Measurements from ENCODE around the gene WDR36. TPM values are rescaled to one million over a fixed set of nuclear protein-coding genes. Genes with fewer than 3 reads are reported as not detected.

WDR36 gene
- total and polyA plus RNA-seq, 7 donors: 2.4 to 22.8 (median 14.4) TPM

DNA sequence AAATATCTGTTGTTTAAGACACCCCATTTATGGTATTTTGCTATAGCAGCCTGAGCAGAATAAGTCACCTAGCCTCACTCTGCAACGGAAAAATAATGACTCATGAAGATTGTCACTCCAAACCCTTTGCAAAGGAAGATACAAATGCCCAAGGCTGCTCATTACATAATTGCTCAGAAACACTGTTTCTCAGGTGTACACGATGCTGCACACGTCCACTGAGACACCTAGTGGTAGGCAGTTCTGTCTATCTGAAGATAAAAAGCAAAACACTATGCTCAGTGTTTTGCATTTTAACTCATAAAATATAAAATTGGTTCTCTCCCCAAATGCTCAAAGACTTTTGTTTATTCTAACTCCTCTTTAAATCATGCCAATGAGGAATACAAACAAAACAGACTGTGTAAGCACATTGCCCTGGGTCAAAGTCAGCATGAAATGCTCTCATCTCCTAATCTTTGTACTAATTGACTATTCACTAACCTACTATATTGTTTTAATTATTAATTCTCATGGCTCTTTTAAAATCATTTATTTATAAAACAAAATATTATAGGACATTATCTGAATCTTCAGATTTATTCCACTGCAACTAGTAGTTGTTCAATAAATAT lies 28.3 kb upstream of the WDR36 start:
- no peak overlapping the region for H3K27ac ChIP-seq
- TF ChIP-seq EP300 (IDR thresholded peaks at IDR 0.05) (no peak), CTCF (IDR thresholded peaks at IDR 0.05) (peak in 1 of 4 experiments; percentile 29)
- whole genome bisulfite sequencing, 2 donors: 8 to 42% methylated on average over 3 of the region's 3 CpGs
- H3K27me3 ChIP-seq: peaks cover 0 to 6% (median 0%) of the 10 kb centered on the region in 3 donors
- H3K9me3 ChIP-seq: no peaks in the 10 kb centered on the region
- intact Hi-C loops (cut with DNase I): no loop called here
- no peaks in the 10 kb centered on the region for H3K4me1 ChIP-seq
- DNase-seq: no peak
- H3K36me3 ChIP-seq: no peaks in the 10 kb centered on the region
- no peak overlapping the region for H3K4me3 ChIP-seq

DNA sequence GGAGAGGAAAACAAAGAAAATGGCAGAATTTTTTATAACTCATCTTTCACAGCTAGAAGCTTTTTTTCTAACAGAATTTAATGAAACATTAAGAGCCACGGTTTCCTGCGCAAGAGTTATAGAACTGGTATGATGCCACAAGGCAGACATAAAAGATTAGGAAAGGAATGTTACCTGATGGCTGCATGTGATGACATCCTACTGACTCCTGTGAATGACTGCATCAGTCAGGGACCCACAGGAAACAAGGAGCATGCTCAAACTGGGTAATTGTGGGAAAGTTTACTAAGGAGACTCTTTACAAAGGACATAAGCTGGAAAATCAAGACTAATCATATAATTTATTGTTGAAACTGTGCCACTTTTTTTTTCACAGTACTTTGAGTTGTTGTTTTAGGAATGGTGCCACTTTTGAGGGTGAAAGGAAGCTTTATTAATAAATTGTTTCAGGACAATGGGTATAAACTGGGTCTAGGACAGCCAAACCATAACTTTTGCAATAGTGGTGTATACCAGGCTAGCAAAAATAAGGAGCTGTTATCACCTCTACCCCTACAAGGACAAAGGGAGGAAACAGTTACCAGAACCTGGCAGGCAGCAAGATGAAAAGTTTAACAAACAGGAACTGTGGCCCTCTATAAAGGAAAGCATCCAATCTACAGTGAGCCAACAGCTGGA lies 25.7 kb upstream of the WDR36 start:
- Histone ChIP-seq H3K4me1 (peaks cover 0 to 11% (median 6%) of the 10 kb centered on the region in 4 donors), H3K27me3 (peaks cover 0 to 27% (median 0%) of the 10 kb centered on the region in 3 donors), H3K9me3 (no peaks in the 10 kb centered on the region), H3K36me3 (no peaks in the 10 kb centered on the region), H3K27ac (no peak overlapping the region), H3K4me3 (no peak overlapping the region)
- TF ChIP-seq POLR2A (IDR thresholded peaks at IDR 0.05) (no peak), EP300 (IDR thresholded peaks at IDR 0.05) (no peak), CTCF (IDR thresholded peaks at IDR 0.05) (no peak), POLR2AphosphoS5 (IDR thresholded peaks at IDR 0.05) (no peak)
- 85 to 92% methylated on average over 2 of the region's 2 CpGs for WGBS, 2 donors
- intact Hi-C loops (cut with DNase I): no loop called here
- no peak for DNase-seq

DNA sequence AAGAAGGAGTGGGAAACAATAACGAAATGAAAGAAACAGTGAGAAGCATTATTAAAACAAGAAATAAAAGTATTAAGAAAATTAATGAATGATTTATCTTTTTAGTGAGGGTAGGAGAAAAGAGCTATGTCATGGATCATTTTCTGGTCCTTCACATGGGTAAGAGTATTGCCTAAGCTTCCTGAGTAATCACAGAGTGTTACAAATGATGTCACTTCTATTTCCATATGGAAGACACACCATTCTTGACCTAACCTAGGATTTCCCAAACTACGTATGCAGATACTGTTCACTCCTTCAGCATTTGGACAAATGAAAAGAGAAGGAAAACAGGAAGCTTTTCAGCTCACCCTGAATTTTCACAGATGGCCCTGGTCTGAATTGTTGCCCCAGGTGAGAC lies 23.9 kb upstream of the WDR36 start:
- DNase-seq: no peak
- no peaks in the 10 kb centered on the region for H3K9me3 ChIP-seq
- H3K4me3 ChIP-seq: no peak overlapping the region
- H3K4me1 ChIP-seq: peaks cover 0 to 16% (median 10%) of the 10 kb centered on the region in 4 donors
- H3K27ac ChIP-seq: no peak overlapping the region
- TF ChIP-seq POLR2A (IDR thresholded peaks at IDR 0.05): no peak
- TF ChIP-seq POLR2AphosphoS5 (IDR thresholded peaks at IDR 0.05): no peak
- TF ChIP-seq CTCF (IDR thresholded peaks at IDR 0.05): no peak
- no peak for TF ChIP-seq EP300 (IDR thresholded peaks at IDR 0.05)
- peaks cover 0 to 27% (median 0%) of the 10 kb centered on the region in 3 donors for H3K27me3 ChIP-seq
- WGBS, 2 donors: 83% methylated on average over 2 of the region's 2 CpGs
- intact Hi-C loops (cut with DNase I): no loop called here
- H3K36me3 ChIP-seq: no peaks in the 10 kb centered on the region

GRCh38 chr5:111069839-111070238 lies 22.3 kb upstream of the WDR36 start:
- Histone ChIP-seq H3K27me3 (peaks cover 0 to 27% (median 0%) of the 10 kb centered on the region in 3 donors), H3K36me3 (no peaks in the 10 kb centered on the region), H3K4me3 (peak overlapping the region in 1 of 4 donors; percentile 34), H3K27ac (no peak overlapping the region), H3K9me3 (no peaks in the 10 kb centered on the region), H3K4me1 (peaks cover 0 to 24% (median 16%) of the 10 kb centered on the region in 4 donors)
- 28 to 43% methylated on average over 4 of the region's 4 CpGs for WGBS, 2 donors
- TF ChIP-seq POLR2AphosphoS5 (IDR thresholded peaks at IDR 0.05) (no peak), EP300 (IDR thresholded peaks at IDR 0.05) (no peak), CTCF (IDR thresholded peaks at IDR 0.05) (no peak), POLR2A (IDR thresholded peaks at IDR 0.05) (no peak)
- DNase-seq: no peak
- intact Hi-C loops (cut with DNase I): no loop called here

All from sigmoid colon (tissue), 7 donors.